ENCODE measurements around the gene GHRL. TPM values are rescaled to one million over a fixed set of nuclear protein-coding genes. Genes with fewer than 3 reads are reported as not detected.

GHRL gene
- total RNA-seq, 1 donor from 2014 or later, result 45.8 TPM

- TF ChIP-seq CTCF (IDR thresholded peaks at IDR 0.05; ENCODE audit: unreplicated experiment), result no peak
Observed at GRCh38 chr3:10251006-10251405, 41.7 kb downstream of the GHRL start.

GRCh38 chr3:10249833-10250232 is 42.9 kb downstream of the GHRL start:
- Mint-ChIP-seq H3K4me1 (ENCODE audit: low read depth) (peaks cover 18% of the 10 kb centered on the region), H3K27ac (peak overlapping the region; percentile 6), H3K4me3 (ENCODE audit: low read depth) (peak overlapping the region; percentile 86), H3K36me3 (ENCODE audit: insufficient read depth) (peaks cover 17% of the 10 kb centered on the region), H3K27me3 (no peaks in the 10 kb centered on the region), H3K9me3 (ENCODE audit: low read depth) (peaks cover 10% of the 10 kb centered on the region)
- no peak for TF ChIP-seq CTCF (IDR thresholded peaks at IDR 0.05; ENCODE audit: unreplicated experiment)
- no peak for DNase-seq (ENCODE audit: low spot score, unreplicated experiment)

More at GRCh38 chr3:10251006-10251405, 41.7 kb downstream of the GHRL start:
- H3K27me3 Mint-ChIP-seq, result no peaks in the 10 kb centered on the region
- H3K9me3 Mint-ChIP-seq (ENCODE audit: low read depth), result peaks cover 3% of the 10 kb centered on the region
- no peak overlapping the region for H3K27ac Mint-ChIP-seq
- peaks cover 20% of the 10 kb centered on the region for H3K36me3 Mint-ChIP-seq (ENCODE audit: insufficient read depth)
- DNase-seq (ENCODE audit: low spot score, unreplicated experiment), result no peak
- peaks cover 18% of the 10 kb centered on the region for H3K4me1 Mint-ChIP-seq (ENCODE audit: low read depth)
- peak overlapping the region; percentile 86 for H3K4me3 Mint-ChIP-seq (ENCODE audit: low read depth)

- Mint-ChIP-seq H3K36me3 (ENCODE audit: insufficient read depth) (peaks cover 14% of the 10 kb centered on the region), H3K27ac (peak overlapping the region; percentile 85), H3K4me1 (ENCODE audit: low read depth) (peaks cover 18% of the 10 kb centered on the region), H3K9me3 (ENCODE audit: low read depth) (peaks cover 10% of the 10 kb centered on the region), H3K4me3 (ENCODE audit: low read depth) (peak overlapping the region; percentile 86), H3K27me3 (no peaks in the 10 kb centered on the region)
- DNase-seq (ENCODE audit: low spot score, unreplicated experiment), result no peak
- TF ChIP-seq CTCF (IDR thresholded peaks at IDR 0.05; ENCODE audit: unreplicated experiment), result no peak
Observed at GRCh38 chr3:10248984-10249748, 43.6 kb downstream of the GHRL start.

DNA sequence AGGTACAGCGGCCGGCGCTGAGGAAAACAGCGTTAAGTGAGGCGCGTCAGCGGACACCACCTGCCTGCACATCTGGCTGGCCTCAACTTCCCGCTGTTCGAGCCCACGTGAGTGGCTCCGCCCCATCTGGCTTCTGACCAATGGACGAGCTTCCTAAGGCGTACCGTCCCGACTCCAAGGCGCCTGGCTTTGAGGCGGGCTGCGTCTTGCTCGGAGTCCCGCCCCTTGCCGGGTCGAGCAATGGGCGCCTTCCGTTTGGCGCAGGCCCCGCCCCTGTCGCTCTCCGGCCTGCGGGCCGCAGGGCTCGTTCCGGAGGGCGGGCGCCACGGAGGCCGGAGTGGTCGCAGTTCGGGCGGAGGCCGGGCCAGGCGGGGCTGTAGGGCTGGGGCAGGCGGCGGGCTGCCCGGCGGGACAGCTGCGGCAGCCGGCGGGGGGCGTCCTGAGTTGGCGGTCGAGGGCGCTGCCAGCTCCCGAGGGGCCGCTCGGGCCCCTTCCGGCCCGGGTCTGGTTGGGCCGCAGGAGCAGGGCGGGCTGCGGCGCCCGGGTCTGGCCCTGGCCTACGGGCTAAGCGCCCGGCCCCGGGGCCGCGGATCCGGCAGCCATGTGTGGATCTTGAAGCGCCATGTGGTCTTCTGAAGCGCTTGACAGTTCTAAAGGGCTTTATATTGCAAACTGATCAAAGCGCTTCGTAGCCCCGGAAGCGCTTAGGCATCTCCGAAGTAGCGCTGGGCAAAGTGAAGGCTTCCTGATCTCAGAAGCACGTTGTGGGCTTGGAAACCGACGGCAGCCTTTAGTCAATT is 44.4 kb downstream of the GHRL start, which contains the start of gene TATDN2:
Gene TATDN2, plus strand, starts transcription at position 276 of the 800 bp plus-strand sequence. CDS start 742 bp downstream, outside the sequence.
- H3K4me3 Mint-ChIP-seq (ENCODE audit: low read depth), result peak within 1 kb of the TSS; percentile 86
- TF ChIP-seq CTCF (IDR thresholded peaks at IDR 0.05; ENCODE audit: unreplicated experiment), result peak; percentile 24
- H3K4me1 Mint-ChIP-seq (ENCODE audit: low read depth), result peaks cover 18% of the 10 kb centered on the region
- peaks cover 11% of the 10 kb centered on the region for H3K36me3 Mint-ChIP-seq (ENCODE audit: insufficient read depth)
- H3K9me3 Mint-ChIP-seq (ENCODE audit: low read depth), result peaks cover 10% of the 10 kb centered on the region
- H3K27ac Mint-ChIP-seq, result peak within 1 kb of the TSS; percentile 93
- H3K27me3 Mint-ChIP-seq, result no peaks in the 10 kb centered on the region
- peak; percentile 80 for DNase-seq (ENCODE audit: low spot score, unreplicated experiment)

GRCh38 chr3:10247679-10248183 is 45.0 kb downstream of the GHRL start:
- DNase-seq (ENCODE audit: low spot score, unreplicated experiment), result no peak
- Mint-ChIP-seq H3K36me3 (ENCODE audit: insufficient read depth) (peaks cover 9% of the 10 kb centered on the region), H3K27me3 (no peaks in the 10 kb centered on the region), H3K4me3 (ENCODE audit: low read depth) (peak overlapping the region; percentile 60), H3K4me1 (ENCODE audit: low read depth) (peaks cover 18% of the 10 kb centered on the region), H3K27ac (peak overlapping the region; percentile 93), H3K9me3 (ENCODE audit: low read depth) (peaks cover 10% of the 10 kb centered on the region)
- TF ChIP-seq CTCF (IDR thresholded peaks at IDR 0.05; ENCODE audit: unreplicated experiment), result no peak

Data from progenitor cell of endocrine pancreas (in vitro differentiated cells).